ENCODE measurements around the gene USP31. TPM values are rescaled to one million over a fixed set of nuclear protein-coding genes. Genes with fewer than 3 reads are reported as not detected.

Gene USP31
- total RNA-seq, 4 donors from 2014 or later: 10.0 to 18.2 (median 13.2) TPM

DNA sequence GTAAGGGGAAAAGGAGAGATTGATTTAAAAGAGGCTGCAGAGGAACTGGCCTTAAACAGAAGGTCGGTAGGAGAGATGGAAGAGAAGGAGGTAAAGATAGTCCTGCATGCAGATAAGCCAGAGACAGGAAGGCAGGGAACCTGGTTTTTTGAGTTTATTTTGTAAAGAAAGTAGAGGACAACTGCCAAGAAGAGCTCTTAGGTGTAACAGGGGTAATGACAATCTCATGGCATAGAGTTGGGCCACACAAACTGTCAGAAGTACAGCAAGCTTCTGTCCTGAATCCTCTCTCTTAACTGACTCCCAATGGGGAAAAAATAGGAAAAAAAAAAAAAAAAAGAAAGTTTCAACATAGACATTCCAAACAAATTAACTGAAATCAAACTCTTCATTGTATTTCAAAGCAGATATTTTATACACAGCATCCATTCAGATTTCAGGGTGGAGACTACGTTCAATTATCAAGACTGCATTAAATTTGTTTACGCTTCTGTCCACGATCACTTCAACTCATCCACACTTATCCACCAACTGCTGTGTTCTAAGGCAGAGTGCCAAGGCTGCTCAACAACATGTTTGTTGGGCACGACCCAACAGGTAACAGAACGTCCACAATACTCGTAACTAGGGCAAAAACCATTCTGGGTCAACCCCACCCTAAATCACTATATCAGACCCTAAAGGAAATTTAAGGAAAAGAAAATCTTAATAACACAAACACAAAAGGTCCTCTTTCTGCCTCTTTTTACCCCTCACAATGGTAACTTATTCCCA, 34.9 kb downstream of the USP31 start:
- no peaks in the 10 kb centered on the region for H3K36me3 ChIP-seq
- WGBS, 2 donors: 64% methylated on average over 7 of the region's 7 CpGs
- H3K4me1 ChIP-seq: peaks cover 0 to 8% of the 10 kb centered on the region in 2 donors
- no peaks in the 10 kb centered on the region for H3K27me3 ChIP-seq
- H3K27ac ChIP-seq: no peak overlapping the region
- no peak overlapping the region for H3K4me3 ChIP-seq (replicated peaks in 1 of 3)
- TF ChIP-seq, protein P1, sequence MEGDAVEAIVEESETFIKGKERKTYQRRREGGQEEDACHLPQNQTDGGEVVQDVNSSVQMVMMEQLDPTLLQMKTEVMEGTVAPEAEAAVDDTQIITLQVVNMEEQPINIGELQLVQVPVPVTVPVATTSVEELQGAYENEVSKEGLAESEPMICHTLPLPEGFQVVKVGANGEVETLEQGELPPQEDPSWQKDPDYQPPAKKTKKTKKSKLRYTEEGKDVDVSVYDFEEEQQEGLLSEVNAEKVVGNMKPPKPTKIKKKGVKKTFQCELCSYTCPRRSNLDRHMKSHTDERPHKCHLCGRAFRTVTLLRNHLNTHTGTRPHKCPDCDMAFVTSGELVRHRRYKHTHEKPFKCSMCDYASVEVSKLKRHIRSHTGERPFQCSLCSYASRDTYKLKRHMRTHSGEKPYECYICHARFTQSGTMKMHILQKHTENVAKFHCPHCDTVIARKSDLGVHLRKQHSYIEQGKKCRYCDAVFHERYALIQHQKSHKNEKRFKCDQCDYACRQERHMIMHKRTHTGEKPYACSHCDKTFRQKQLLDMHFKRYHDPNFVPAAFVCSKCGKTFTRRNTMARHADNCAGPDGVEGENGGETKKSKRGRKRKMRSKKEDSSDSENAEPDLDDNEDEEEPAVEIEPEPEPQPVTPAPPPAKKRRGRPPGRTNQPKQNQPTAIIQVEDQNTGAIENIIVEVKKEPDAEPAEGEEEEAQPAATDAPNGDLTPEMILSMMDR (IDR thresholded peaks at IDR 0.05): no peak
- TF ChIP-seq POLR2A (IDR thresholded peaks at IDR 0.05): no peak
- peak in 1 of 2 donors; percentile 8 for DNase-seq
- no peaks in the 10 kb centered on the region for H3K9me3 ChIP-seq
- intact Hi-C loops (cut with DNase I): no loop called here

DNA sequence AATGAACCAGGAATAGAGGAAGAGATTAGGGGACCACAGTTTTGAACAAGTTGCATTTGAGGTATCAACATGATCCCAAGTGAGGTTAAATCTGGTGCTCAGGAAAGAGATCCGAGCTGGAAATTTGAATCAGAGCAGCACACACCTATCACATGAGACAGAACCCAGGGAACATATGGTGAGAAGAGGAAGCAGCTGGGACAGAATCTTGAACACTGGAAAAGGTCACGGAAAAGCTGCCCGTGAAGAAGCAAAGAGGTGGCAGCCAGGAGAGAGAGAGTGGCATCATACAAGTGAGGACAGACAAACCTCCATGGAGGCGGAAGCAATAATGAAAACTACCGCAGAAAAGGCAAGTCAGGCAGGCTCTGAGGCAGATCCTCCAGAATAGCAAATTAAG, 36.1 kb downstream of the USP31 start:
- no peak overlapping the region for H3K27ac ChIP-seq
- no peaks in the 10 kb centered on the region for H3K9me3 ChIP-seq
- H3K4me1 ChIP-seq: peaks cover 0 to 8% of the 10 kb centered on the region in 2 donors
- WGBS, 2 donors: 74 to 80% methylated on average over 5 of the region's 5 CpGs
- TF ChIP-seq, protein P1 (IDR thresholded peaks at IDR 0.05): no peak
- intact Hi-C loops (cut with DNase I): no loop called here
- no peaks in the 10 kb centered on the region for H3K27me3 ChIP-seq
- no peak overlapping the region for H3K4me3 ChIP-seq (replicated peaks in 1 of 3)
- H3K36me3 ChIP-seq: no peaks in the 10 kb centered on the region
- no peak for DNase-seq

DNA sequence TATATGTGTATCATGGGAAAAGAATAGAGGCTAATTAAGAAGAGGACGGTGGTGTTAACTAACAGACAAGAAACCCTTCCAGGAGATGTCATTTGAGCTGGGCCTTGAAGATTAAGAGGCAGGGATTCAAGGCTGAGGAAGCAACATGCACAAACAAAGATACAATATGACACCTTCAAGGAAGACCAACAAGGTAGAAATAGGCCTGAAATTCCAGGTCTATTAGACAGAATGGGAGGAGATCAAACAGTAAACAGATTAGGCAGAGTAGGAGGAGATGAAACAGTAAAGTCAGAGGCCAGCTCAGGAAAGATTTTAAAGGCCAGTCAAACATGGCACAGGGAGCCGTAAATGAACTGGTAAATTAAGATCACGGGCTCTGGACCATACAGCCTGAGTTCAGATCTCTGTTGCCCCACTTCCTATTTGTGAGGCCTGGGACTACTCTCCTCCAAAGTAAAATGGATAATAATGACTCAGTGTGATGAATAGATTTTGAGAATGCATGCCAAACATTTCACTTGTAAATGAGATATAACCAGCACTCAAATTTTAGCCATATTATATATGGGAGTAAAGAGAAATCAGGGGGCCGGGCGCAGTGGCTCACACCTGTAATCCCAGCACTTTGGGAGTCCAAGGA, 38.9 kb downstream of the USP31 start:
- 92 to 95% methylated on average over 5 of the region's 5 CpGs for WGBS, 2 donors
- Histone ChIP-seq H3K36me3 (peaks cover 0 to 3% of the 10 kb centered on the region in 2 donors), H3K27me3 (no peaks in the 10 kb centered on the region), H3K27ac (no peak overlapping the region), H3K4me1 (peaks cover 0 to 8% of the 10 kb centered on the region in 2 donors), H3K9me3 (no peaks in the 10 kb centered on the region), H3K4me3 (replicated peaks in 1 of 3) (no peak overlapping the region)
- no peak for TF ChIP-seq POLR2A (IDR thresholded peaks at IDR 0.05)
- TF ChIP-seq, protein P1 (IDR thresholded peaks at IDR 0.05): no peak
- intact Hi-C loops (cut with DNase I): no loop called here
- DNase-seq: no peak

GRCh38 chr16:23107936-23108335, 41.3 kb downstream of the USP31 start:
- Histone ChIP-seq H3K27ac (no peak overlapping the region), H3K4me1 (no peaks in the 10 kb centered on the region), H3K9me3 (no peaks in the 10 kb centered on the region), H3K36me3 (peaks cover 0 to 3% of the 10 kb centered on the region in 2 donors), H3K4me3 (replicated peaks in 1 of 3) (no peak overlapping the region), H3K27me3 (no peaks in the 10 kb centered on the region)
- DNase-seq: peak; percentile 49 to 57
- no peak for TF ChIP-seq POLR2A (IDR thresholded peaks at IDR 0.05)
- TF ChIP-seq, protein P1 (IDR thresholded peaks at IDR 0.05): no peak
- intact Hi-C loops (cut with DNase I): no loop called here
- 43 to 55% methylated on average over 5 of the region's 5 CpGs for WGBS, 2 donors

DNA sequence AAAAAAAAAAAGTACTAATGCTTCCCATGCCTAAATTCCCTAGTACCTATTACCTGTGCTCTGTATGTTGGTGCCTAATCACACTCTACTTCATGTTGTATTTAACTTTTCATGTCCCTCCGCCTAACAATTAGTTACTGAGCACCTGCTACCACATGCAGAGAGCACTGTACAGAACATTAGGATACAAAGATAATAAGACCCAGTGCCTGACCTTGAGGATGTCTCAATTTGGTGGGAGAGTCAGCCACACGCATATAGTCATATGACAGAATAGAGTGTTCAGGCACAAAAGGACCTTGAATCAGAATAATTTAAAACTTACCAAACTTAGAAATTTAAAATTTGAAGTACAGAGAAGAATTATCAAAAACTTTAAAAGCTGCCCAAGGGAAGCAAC, 42.1 kb downstream of the USP31 start:
- TF ChIP-seq, protein P1 (IDR thresholded peaks at IDR 0.05): no peak
- no peak for TF ChIP-seq POLR2A (IDR thresholded peaks at IDR 0.05)
- no peaks in the 10 kb centered on the region for H3K4me1 ChIP-seq
- no peak overlapping the region for H3K4me3 ChIP-seq (replicated peaks in 1 of 3)
- no peak for DNase-seq
- no peak overlapping the region for H3K27ac ChIP-seq
- intact Hi-C loops (cut with DNase I): no loop called here
- H3K9me3 ChIP-seq: no peaks in the 10 kb centered on the region
- 99 to 100% methylated on average over 2 of the region's 2 CpGs for WGBS, 2 donors
- H3K36me3 ChIP-seq: peaks cover 0 to 3% of the 10 kb centered on the region in 2 donors
- no peaks in the 10 kb centered on the region for H3K27me3 ChIP-seq

All from thyroid gland (tissue), 4 donors.